ENCODE data around the gene MRPS15.
"Not testable (repeated sequence)": the region's sequence is repeated elsewhere in the genome, so short reads cannot be mapped to it uniquely, and the experiment has no call there.

MRPS15 gene

DNA sequence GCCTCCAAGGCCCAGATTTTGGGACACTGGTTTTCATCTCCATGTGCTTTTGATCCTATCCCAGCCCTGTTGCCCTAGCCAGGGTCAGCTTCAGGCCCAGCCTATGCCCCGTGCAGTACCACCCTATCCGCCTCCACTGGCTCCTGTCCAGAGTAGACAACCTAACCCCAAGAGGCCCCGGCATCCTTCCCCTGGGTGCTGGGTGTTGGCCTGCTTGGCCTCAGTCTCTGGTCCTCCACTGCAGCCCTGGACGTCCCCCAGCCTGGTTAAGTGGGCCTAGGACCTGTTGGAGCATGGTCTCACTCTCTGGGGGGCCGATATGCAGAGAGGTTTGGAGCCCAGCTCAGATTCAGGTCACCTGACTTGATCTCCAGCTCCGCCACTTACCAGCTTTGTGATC is 16.9 kb upstream of the MRPS15 start:
- Histone ChIP-seq H2AFZ (ENCODE audit: low read length) (no peak overlapping the region), H3K4me1 (ENCODE audit: insufficient read depth, low read length, severe bottlenecking) (no peaks in the 10 kb centered on the region), H3K79me2 (ENCODE audit: insufficient read depth, low read length) (no peaks in the 10 kb centered on the region), H3K27me3 (ENCODE audit: insufficient read depth, low read length) (peaks cover 18% of the 10 kb centered on the region), H3F3A (ENCODE audit: insufficient read depth, low read length) (no peaks in the 10 kb centered on the region), H3K9me3 (ENCODE audit: low read length) (no peaks in the 10 kb centered on the region), H3K4me3 (ENCODE audit: low read depth, low read length, poor library complexity, severe bottlenecking) (no peak overlapping the region), H3K9ac (ENCODE audit: low read length) (no peak overlapping the region), H3K9me2 (ENCODE audit: low read depth, low read length) (no peaks in the 10 kb centered on the region), H3K4me2 (ENCODE audit: low read length) (no peak overlapping the region), H4K20me1 (ENCODE audit: insufficient read depth, low read length) (no peaks in the 10 kb centered on the region), H3K27ac (ENCODE audit: low read depth, low read length, poor library complexity, severe bottlenecking) (no peak overlapping the region), H3K36me3 (ENCODE audit: insufficient read depth, low read length) (no peaks in the 10 kb centered on the region)
- TF ChIP-seq, protein P1, sequence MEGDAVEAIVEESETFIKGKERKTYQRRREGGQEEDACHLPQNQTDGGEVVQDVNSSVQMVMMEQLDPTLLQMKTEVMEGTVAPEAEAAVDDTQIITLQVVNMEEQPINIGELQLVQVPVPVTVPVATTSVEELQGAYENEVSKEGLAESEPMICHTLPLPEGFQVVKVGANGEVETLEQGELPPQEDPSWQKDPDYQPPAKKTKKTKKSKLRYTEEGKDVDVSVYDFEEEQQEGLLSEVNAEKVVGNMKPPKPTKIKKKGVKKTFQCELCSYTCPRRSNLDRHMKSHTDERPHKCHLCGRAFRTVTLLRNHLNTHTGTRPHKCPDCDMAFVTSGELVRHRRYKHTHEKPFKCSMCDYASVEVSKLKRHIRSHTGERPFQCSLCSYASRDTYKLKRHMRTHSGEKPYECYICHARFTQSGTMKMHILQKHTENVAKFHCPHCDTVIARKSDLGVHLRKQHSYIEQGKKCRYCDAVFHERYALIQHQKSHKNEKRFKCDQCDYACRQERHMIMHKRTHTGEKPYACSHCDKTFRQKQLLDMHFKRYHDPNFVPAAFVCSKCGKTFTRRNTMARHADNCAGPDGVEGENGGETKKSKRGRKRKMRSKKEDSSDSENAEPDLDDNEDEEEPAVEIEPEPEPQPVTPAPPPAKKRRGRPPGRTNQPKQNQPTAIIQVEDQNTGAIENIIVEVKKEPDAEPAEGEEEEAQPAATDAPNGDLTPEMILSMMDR (IDR thresholded peaks at IDR 0.05; ENCODE audit: low read length): no peak

DNA sequence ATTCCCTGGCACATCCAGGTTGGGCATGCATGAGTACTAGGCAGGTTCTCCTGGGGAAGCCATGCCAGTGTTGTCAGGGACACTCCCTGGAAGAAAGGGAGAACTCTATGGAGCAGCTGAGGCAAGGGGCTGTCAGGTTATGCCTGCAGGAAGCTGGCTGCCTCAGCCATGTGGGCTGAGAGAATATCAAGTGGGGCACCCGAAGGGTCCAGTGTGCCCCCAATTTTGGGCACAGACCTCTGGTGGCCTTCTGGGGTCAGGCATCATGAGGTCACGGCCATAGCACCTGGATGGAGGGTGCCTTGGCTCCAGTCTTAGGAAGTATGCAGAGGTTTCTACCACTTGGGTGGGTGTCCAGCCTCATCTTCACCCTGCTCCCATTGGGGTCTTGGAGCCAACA is 16.0 kb upstream of the MRPS15 start:
- H3K79me2 ChIP-seq (ENCODE audit: insufficient read depth, low read length): no peaks in the 10 kb centered on the region
- H3F3A ChIP-seq (ENCODE audit: insufficient read depth, low read length): no peaks in the 10 kb centered on the region
- no peaks in the 10 kb centered on the region for H3K9me3 ChIP-seq (ENCODE audit: low read length)
- H3K4me2 ChIP-seq (ENCODE audit: low read length): no peak overlapping the region
- H3K27ac ChIP-seq (ENCODE audit: low read depth, low read length, poor library complexity, severe bottlenecking): no peak overlapping the region
- H4K20me1 ChIP-seq (ENCODE audit: insufficient read depth, low read length): no peaks in the 10 kb centered on the region
- peaks cover 18% of the 10 kb centered on the region for H3K27me3 ChIP-seq (ENCODE audit: insufficient read depth, low read length)
- no peak overlapping the region for H2AFZ ChIP-seq (ENCODE audit: low read length)
- H3K4me1 ChIP-seq (ENCODE audit: insufficient read depth, low read length, severe bottlenecking): no peaks in the 10 kb centered on the region
- TF ChIP-seq EZH2 (IDR thresholded peaks at IDR 0.05; ENCODE audit: borderline replicate concordance, low read length): no peak
- TF ChIP-seq, protein P1 (IDR thresholded peaks at IDR 0.05; ENCODE audit: low read length): no peak
- H3K4me3 ChIP-seq (ENCODE audit: low read depth, low read length, poor library complexity, severe bottlenecking): no peak overlapping the region
- H3K36me3 ChIP-seq (ENCODE audit: insufficient read depth, low read length): no peaks in the 10 kb centered on the region
- H3K9me2 ChIP-seq (ENCODE audit: low read depth, low read length): no peaks in the 10 kb centered on the region
- no peak overlapping the region for H3K9ac ChIP-seq (ENCODE audit: low read length)

GRCh38 chr1:36479505-36480051 is 15.4 kb upstream of the MRPS15 start:
- TF ChIP-seq, protein P1 (IDR thresholded peaks at IDR 0.05; ENCODE audit: low read length): no peak
- TF ChIP-seq EZH2 (IDR thresholded peaks at IDR 0.05; ENCODE audit: borderline replicate concordance, low read length): no peak
- Histone ChIP-seq H2AFZ (ENCODE audit: low read length) (no peak overlapping the region), H3K4me1 (ENCODE audit: insufficient read depth, low read length, severe bottlenecking) (no peaks in the 10 kb centered on the region)

GRCh38 chr1:36477615-36478014 is 13.4 kb upstream of the MRPS15 start:
- H3K27me3 ChIP-seq (ENCODE audit: insufficient read depth, low read length); H3K27ac ChIP-seq (ENCODE audit: low read depth, low read length, poor library complexity, severe bottlenecking); H2AFZ ChIP-seq (ENCODE audit: low read length); H4K20me1 ChIP-seq (ENCODE audit: insufficient read depth, low read length); H3K36me3 ChIP-seq (ENCODE audit: insufficient read depth, low read length); H3K4me2 ChIP-seq (ENCODE audit: low read length); H3K9me2 ChIP-seq (ENCODE audit: low read depth, low read length); H3K9ac ChIP-seq (ENCODE audit: low read length); H3K9me3 ChIP-seq (ENCODE audit: low read length); H3K4me1 ChIP-seq (ENCODE audit: insufficient read depth, low read length, severe bottlenecking); H3K79me2 ChIP-seq (ENCODE audit: insufficient read depth, low read length); H3K4me3 ChIP-seq (ENCODE audit: low read depth, low read length, poor library complexity, severe bottlenecking); H3F3A ChIP-seq (ENCODE audit: insufficient read depth, low read length): not testable (repeated sequence)

More at GRCh38 chr1:36479505-36480051, 15.4 kb upstream of the MRPS15 start:
- Histone ChIP-seq H3K27ac (ENCODE audit: low read depth, low read length, poor library complexity, severe bottlenecking) (no peak overlapping the region), H4K20me1 (ENCODE audit: insufficient read depth, low read length) (no peaks in the 10 kb centered on the region), H3K9me2 (ENCODE audit: low read depth, low read length) (no peaks in the 10 kb centered on the region), H3K36me3 (ENCODE audit: insufficient read depth, low read length) (no peaks in the 10 kb centered on the region), H3K27me3 (ENCODE audit: insufficient read depth, low read length) (peaks cover 18% of the 10 kb centered on the region), H3K4me2 (ENCODE audit: low read length) (no peak overlapping the region), H3F3A (ENCODE audit: insufficient read depth, low read length) (no peaks in the 10 kb centered on the region), H3K4me3 (ENCODE audit: low read depth, low read length, poor library complexity, severe bottlenecking) (no peak overlapping the region), H3K79me2 (ENCODE audit: insufficient read depth, low read length) (no peaks in the 10 kb centered on the region), H3K9ac (ENCODE audit: low read length) (no peak overlapping the region), H3K9me3 (ENCODE audit: low read length) (no peaks in the 10 kb centered on the region)
